GM12878 (cell line): ENCODE measurements around the gene SNRPA. TPM values are rescaled to one million over a fixed set of nuclear protein-coding genes. Genes with fewer than 3 reads are reported as not detected.

Source experiments
- HDGF ChIP-seq: fragments of 450-650 bp; IDR thresholded peaks from 2 replicates; pipeline ENCODE4 v1.6.1; 2016; ENCODE audit warnings: antibody characterized with exemption
- JUND ChIP-seq: IDR thresholded peaks from 2 replicates; pipeline ENCODE4 v1.6.1; 2012; ENCODE audit warnings: low read depth, mild to moderate bottlenecking, low read length, improper control_type of control experiment, moderate library complexity
- POLR2AphosphoS5 ChIP-seq: IDR thresholded peaks from 2 replicates; pipeline ENCODE4 v1.6.1; 2011; ENCODE audit warnings: mild to moderate bottlenecking, low read length, inconsistent platforms
- TBL1XR1 ChIP-seq: IDR thresholded peaks from 2 replicates; pipeline ENCODE4 v1.6.1; 2012; ENCODE audit warnings: low read depth, low read length, improper control_type of control experiment
- ZBTB40 ChIP-seq: fragments of 450-650 bp; IDR thresholded peaks from 2 replicates; pipeline ENCODE4 v1.6.1; 2016; ENCODE audit warnings: mild to moderate bottlenecking, moderate library complexity, borderline replicate concordance
- polyA plus RNA-seq, 11 experiments: library from polyadenylated mRNA; depleted of rRNA in 4 of 11; unstranded in 6 of 11; stranded (reverse) in 5 of 11; fragments of >200 nt; fragmentation: Nextera tagmentation in 4 of 11; fragmentation: Illumina TruSeq in 1 of 11; extraction: Ambion mirVana in 4 of 11; extraction: Trizol in 1 of 11; gene quantifications; 1 replicate in 1 of 11; 2 replicates in 10 of 11; pipeline versions ENCODE4 v1.2.1 to v1.2.3, GENCODE V29; 2011 to 2016; ENCODE audit warnings: inconsistent platforms in 2 of 11, missing spikeins in 2 of 11, low read depth in 1 of 11
- total RNA-seq, 4 experiments: library from RNA; depleted of rRNA in 3 of 4; stranded (reverse); fragments of >200 nt in 3 of 4; fragmentation: Illumina TruSeq in 1 of 4; extraction: Trizol in 1 of 4; gene quantifications; 2 replicates each; pipeline versions ENCODE4 v1.2.1 to v1.2.3, GENCODE V29; 2013 to 2021

Gene SNRPA
- total and polyA plus RNA-seq, 10 of the 15 experiments (the other 5 are each of a cell fraction or from before 2014, with no cell fraction given) = 14.8 to 299 (median 202) TPM

GRCh38 chr19:40801426-40802299 is 50.7 kb downstream of the SNRPA start (continued):
- TF ChIP-seq HDGF (0 out of 2 replicates have a peak, but pooled peaks have one; percentile 68), TBL1XR1 (no peak), JUND (no peak), POLR2AphosphoS5 (peak; percentile 15; the same call in 1 of the 2 replicates), ZBTB40 (peak; percentile 25; the same call in 1 of the 2 replicates)
